Small intestine (tissue), 7 donors: Measurements from ENCODE around the gene SLC39A11. TPM values are rescaled to one million over a fixed set of nuclear protein-coding genes. Genes with fewer than 3 reads are reported as not detected.

Experiments
- DNase-seq, 2 donors: peaks; one replicate each; pipeline versions ENCODE4 v3.0.0 to v3.0.0-alpha.2; 2013
- FAIRE-seq: peaks from 2 replicates; lab custom pipeline; 2012; peaks lifted over from hg19 to GRCh38; lab: Jason Lieb, UNC
- H3K27ac ChIP-seq, 3 donors: one replicate each; pipeline ENCODE4 v1.5.1; 2013; ENCODE audit warnings: low read length in 2 of 3, mild to moderate bottlenecking in 2 of 3, control low read depth in 1 of 3, inconsistent platforms in 1 of 3, low read depth in 1 of 3, moderate library complexity in 1 of 3
- H3K27me3 ChIP-seq, 3 donors: one replicate each; pipeline ENCODE4 v1.6.1; 2013; ENCODE audit warnings: low read length in 3 of 3, inconsistent platforms in 1 of 3; ENCODE audit not compliant: control insufficient read depth in 3 of 3, insufficient read depth in 3 of 3
- H3K36me3 ChIP-seq, 3 donors: one replicate each; pipeline ENCODE4 v1.6.1; 2013; ENCODE audit warnings: low read length in 3 of 3, inconsistent platforms in 1 of 3, low read depth in 1 of 3, mild to moderate bottlenecking in 1 of 3, moderate library complexity in 1 of 3; ENCODE audit not compliant: control insufficient read depth in 3 of 3, insufficient read depth in 2 of 3
- H3K4me1 ChIP-seq, 3 donors: one replicate each; pipeline ENCODE4 v1.6.1; 2013; ENCODE audit warnings: low read length in 2 of 3, inconsistent platforms in 1 of 3, low read depth in 1 of 3, mild to moderate bottlenecking in 1 of 3, moderate library complexity in 1 of 3; ENCODE audit not compliant: control insufficient read depth in 3 of 3, insufficient read depth in 2 of 3
- H3K4me3 ChIP-seq, 3 donors: one replicate each; pipeline ENCODE4 v1.5.1; 2013; ENCODE audit warnings: low read length in 3 of 3, control low read depth in 1 of 3, inconsistent platforms in 1 of 3, low read depth in 1 of 3, mild to moderate bottlenecking in 1 of 3, moderate library complexity in 1 of 3
- H3K9me3 ChIP-seq, 2 donors: one replicate each; pipeline ENCODE4 v1.6.1; 2013; ENCODE audit warnings: low read depth in 1 of 2, low read length in 1 of 2; ENCODE audit not compliant: control insufficient read depth in 2 of 2, insufficient read depth in 1 of 2
- WGBS, 3 donors: extraction: QIAGEN DNeasy Blood & Tissue Kit; methylation state at CpG; one replicate each; pipeline ENCODE4 v1.1.7; 2013; 5-methylcytosine and 5-hydroxymethylcytosine counted together
- polyA plus RNA-seq, 4 donors: library from polyadenylated mRNA; stranded (reverse) in 3 of 4; unstranded in 1 of 4; fragments of 200-250 nt in 3 of 4; fragments of 120-200 nt in 1 of 4; gene quantifications; one replicate each; pipeline versions ENCODE4 v1.2.1 to v1.2.3, GENCODE V29; 2013
- donor health status: healthy with polysubstance abuse.
- donor health status: control.
- donor health status: control.
- donor health status: Bipolar disorder and iron deficiency.
- donor health status: healthy.

SLC39A11 gene
- polyA plus RNA-seq, 4 donors: 2.7 to 53.7 (median 11.3) TPM

DNA sequence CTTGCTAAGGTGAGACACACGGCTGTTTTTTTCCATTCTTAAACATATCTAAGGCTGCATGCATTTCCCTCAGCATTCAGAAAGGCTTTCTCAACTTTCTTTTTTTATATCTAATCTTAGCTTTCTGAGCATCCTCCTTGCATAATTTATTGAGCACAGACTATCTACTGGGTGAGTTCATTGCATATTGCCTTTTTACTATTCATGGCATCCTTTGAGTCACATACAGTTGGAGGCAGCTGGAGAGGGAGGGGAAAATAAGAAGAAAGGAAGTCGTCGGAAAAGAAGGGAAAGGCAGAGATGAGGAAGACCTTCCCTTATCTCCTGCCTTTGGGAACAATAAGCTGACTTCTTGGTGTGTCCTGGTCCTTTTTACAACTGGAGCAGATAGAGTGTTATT is 468.3 kb downstream of the SLC39A11 start:
- 52 to 64% (median 55%) methylated on average over 3 of the region's 3 CpGs for WGBS, 3 donors
- DNase-seq (no peak), FAIRE-seq (no peak)
- Histone ChIP-seq H3K4me3 (no peak overlapping the region), H3K27me3 (peaks cover 0 to 3% (median 0%) of the 10 kb centered on the region in 3 donors), H3K9me3 (peaks cover 0 to 27% of the 10 kb centered on the region in 2 donors), H3K4me1 (peaks cover 0 to 16% (median 0%) of the 10 kb centered on the region in 3 donors), H3K27ac (no peak overlapping the region), H3K36me3 (no peaks in the 10 kb centered on the region)

DNA sequence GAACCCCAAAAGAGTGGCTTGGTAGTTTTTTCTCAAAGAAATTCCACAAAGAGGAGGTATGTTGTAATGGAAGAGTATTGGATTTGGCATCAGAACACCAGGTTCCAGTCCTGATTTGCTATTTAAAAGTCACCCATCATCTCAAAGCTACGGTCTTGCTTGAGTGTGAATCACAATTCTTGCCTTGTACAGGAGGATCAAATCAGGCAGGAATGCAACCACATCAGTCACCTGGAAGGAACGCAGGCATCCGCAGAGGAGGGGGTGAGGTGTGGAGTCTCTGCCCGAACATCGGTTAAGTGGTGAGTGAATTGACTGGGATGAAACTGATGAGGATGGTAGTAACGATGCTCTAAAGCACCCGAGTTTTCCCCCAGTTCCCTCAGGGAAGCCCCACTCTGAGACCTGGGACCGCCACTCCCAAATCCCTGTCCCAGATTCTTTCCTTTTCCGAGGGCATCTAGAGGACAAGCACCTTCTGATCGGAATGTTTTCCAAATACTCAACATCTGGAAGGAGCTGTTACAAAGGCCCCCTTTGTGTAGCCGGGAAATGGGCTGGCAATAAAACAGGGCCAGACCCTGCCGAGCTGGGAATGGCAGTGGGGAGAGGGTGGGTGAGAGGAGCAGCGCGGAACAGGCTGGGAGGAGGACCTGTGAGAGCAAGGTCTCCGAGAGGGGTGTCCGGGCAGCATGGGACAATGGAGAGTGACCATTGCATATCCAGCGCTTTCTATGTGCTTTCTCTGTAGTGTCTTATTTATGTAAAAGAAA is 469.6 kb downstream of the SLC39A11 start:
- Histone ChIP-seq H3K27ac (no peak overlapping the region), H3K27me3 (peaks cover 0 to 3% (median 0%) of the 10 kb centered on the region in 3 donors), H3K9me3 (peaks cover 0 to 24% of the 10 kb centered on the region in 2 donors), H3K4me1 (peaks cover 0 to 21% (median 0%) of the 10 kb centered on the region in 3 donors), H3K4me3 (no peak overlapping the region), H3K36me3 (no peaks in the 10 kb centered on the region)
- DNase-seq (no peak), FAIRE-seq (no peak)
- WGBS, 3 donors: 45 to 60% (median 59%) methylated on average over 17 of the region's 17 CpGs

DNA sequence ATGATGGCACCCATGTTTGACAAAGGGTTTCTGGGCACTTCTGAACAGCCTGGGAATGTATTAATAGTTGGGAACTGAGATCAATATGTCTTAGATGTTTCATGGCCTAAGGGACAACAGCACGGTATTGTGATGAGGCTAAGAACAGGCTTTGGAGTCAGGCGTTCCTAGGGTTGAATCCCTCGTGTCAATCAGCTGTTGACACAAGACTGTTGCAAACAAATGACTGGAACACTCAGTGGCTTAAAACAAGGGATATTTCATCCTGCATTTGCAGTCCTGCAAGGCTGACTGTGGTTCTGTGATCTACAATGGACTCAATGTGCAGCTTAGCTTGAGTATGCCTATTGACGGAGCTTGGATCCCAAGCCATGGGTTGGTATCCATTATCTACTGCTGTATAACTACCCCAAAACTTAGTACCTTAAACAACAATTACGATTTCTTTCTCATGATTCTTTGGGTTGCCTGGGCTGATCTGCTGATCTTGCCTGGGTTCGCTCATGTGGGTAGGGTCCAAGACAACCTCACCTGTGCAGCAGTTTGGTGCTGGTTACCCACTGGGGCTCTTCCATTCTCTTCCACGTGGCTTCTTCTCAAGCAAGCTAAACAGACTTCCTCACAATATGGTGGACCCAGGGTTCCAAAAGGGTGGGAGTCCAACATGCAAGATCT is 472.4 kb downstream of the SLC39A11 start:
- Histone ChIP-seq H3K4me1 (peaks cover 0 to 46% (median 0%) of the 10 kb centered on the region in 3 donors), H3K36me3 (no peaks in the 10 kb centered on the region), H3K27me3 (peaks cover 0 to 3% (median 0%) of the 10 kb centered on the region in 3 donors), H3K4me3 (no peak overlapping the region), H3K9me3 (peaks cover 0 to 17% of the 10 kb centered on the region in 2 donors), H3K27ac (no peak overlapping the region)
- DNase-seq: no peak
- 90 to 92% (median 91%) methylated on average over 7 of the region's 7 CpGs for WGBS, 3 donors
- FAIRE-seq: no peak

DNA sequence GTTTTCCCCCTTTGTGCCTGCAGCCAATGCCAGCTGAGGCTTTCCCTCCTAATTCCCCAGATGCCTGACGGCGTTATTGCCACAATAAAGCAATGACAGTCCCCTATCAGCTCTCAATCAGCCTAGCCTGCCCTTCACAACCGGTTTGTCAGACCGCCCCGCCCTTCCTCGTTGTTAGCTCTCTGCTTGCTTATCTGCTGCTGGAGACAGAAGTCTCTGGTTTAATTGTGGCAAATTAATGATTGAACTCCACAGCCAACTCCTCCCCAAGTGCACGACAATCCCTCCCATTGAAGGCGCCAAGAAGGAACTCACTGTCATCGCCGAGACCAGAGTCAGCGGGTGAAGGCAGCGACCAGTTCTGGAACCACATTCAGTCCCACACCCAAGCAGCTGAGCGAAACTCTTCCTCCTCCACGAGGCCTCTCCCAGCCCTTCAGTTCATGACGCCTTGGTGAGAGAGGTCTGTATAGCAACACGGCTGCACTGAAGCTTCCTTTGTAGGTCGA is 474.4 kb downstream of the SLC39A11 start:
- H3K27me3 ChIP-seq: no peaks in the 10 kb centered on the region
- peak; percentile 98 to 99 for DNase-seq
- peak overlapping the region in 1 of 3 donors; percentile 16 for H3K4me3 ChIP-seq
- peaks cover 0 to 11% of the 10 kb centered on the region in 2 donors for H3K9me3 ChIP-seq
- H3K36me3 ChIP-seq: no peaks in the 10 kb centered on the region
- FAIRE-seq: no peak
- peaks cover 0 to 53% (median 5%) of the 10 kb centered on the region in 3 donors for H3K4me1 ChIP-seq
- peak overlapping the region; percentile 63 to 93 (median 88) for H3K27ac ChIP-seq
- WGBS, 3 donors: 2 to 11% (median 5%) methylated on average over 17 of the region's 17 CpGs

DNA sequence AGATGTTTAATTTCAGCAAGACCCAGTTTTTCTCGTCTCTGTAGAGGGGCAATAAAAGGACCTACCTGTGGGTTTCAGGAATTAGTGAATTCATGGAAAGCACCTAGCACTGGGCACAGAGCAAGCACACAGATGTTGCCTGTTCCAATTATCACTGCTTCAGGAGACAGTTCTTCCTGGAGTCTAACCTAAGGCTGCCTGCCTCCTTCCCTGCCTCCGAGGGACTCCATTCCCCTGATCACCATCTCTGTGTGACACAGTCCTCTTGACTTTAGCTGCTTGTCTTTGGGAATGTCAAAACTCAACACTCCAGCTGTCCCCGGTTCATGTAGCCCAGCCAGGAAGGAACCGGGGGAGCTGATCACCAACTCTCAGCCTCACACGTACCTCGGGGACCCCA is 474.9 kb downstream of the SLC39A11 start:
- Histone ChIP-seq H3K4me3 (peak overlapping the region in 1 of 3 donors; percentile 10), H3K9me3 (peaks cover 0 to 11% of the 10 kb centered on the region in 2 donors), H3K27me3 (no peaks in the 10 kb centered on the region), H3K27ac (peak overlapping the region in 2 of 3 donors; percentile 64 to 93), H3K36me3 (no peaks in the 10 kb centered on the region), H3K4me1 (peaks cover 0 to 52% (median 5%) of the 10 kb centered on the region in 3 donors)
- DNase-seq (no peak), FAIRE-seq (no peak)
- 8 to 29% (median 10%) methylated on average over 6 of the region's 6 CpGs for WGBS, 3 donors

DNA sequence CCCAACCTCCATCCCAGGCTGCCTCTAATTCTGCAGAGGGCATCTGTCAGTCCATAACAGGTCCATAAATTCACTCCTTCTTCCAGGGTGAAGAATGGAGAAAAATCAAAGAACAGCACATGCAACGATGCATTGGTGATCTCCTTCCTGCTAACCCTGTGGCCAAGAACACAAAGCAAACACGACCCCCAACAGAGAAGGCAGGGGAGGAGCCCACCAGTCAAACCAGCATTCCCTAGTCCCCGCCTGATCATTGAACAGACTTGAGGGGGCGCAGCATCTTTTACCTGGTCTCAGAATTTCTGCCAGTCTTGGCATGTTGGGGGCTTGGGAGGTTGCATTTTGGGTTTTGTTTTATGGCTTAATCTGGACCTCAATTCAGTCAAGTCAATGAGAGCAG is 476.0 kb downstream of the SLC39A11 start:
- Histone ChIP-seq H3K27ac (peak overlapping the region in 1 of 3 donors; percentile 6), H3K4me1 (peaks cover 0 to 50% (median 5%) of the 10 kb centered on the region in 3 donors), H3K27me3 (no peaks in the 10 kb centered on the region), H3K4me3 (no peak overlapping the region), H3K9me3 (peaks cover 0 to 11% of the 10 kb centered on the region in 2 donors), H3K36me3 (no peaks in the 10 kb centered on the region)
- DNase-seq: no peak
- 62 to 72% (median 63%) methylated on average over 4 of the region's 4 CpGs for WGBS, 3 donors
- FAIRE-seq: no peak

DNA sequence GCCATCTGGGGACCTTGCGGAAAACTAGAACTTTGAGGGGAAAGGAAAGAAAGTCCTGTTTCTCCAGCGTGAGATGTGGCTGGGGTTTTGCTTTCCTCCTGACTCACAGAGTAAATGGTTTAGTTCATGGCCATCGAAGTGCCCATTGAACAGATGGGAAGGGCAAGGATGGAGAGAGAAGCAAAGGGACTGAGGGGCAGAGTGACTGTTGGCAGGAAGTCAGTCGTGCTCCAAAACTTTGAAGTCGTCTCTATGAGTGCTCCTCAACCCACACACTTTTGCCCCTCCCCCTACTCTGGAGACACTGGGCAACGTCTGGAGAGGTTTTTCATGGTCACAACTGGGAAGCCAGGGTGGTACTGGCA is 476.9 kb downstream of the SLC39A11 start:
- Histone ChIP-seq H3K4me1 (peaks cover 0 to 50% (median 5%) of the 10 kb centered on the region in 3 donors), H3K27ac (peak overlapping the region; percentile 47 to 80 (median 78))
- no peak for FAIRE-seq

DNA sequence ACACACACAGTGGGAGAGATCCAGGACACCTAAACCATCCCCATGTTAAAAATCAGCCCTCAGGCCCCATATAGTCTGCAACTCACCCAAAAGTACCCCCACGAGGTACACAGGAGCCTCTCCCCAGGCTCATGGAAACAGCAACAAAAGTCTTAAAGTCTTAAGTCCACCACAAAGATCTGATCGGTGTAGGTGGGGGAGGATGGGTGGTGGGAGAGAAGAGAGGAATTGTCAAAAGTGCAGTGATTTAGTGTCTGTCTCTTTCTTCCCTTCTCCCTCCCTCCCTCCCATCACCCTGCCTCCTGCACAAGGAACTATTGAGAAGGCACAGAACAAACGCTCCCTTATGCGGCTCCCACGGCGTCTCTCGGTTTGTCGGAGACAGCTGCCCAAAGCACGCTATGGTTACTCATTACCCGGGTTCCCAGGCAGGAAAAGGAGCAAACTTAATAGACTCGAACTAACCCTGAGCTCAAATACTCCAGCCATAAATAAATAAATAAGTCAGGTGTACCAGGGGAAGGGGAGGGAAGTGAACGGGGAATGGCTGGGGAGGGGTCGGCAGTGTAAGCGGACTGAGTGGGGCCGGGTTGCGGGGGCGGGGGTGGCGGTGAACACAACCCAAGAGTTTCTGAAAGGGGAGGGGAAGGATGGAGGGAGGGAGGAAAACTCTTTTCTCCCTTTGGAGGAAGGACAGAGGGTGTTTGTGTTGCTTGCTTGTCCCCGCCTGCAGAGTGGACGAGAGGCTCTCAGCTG is 477.4 kb downstream of the SLC39A11 start:
- DNase-seq: peak; percentile 85 to 91
- Histone ChIP-seq H3K4me1 (peaks cover 0 to 50% (median 5%) of the 10 kb centered on the region in 3 donors), H3K4me3 (no peak overlapping the region), H3K36me3 (no peaks in the 10 kb centered on the region), H3K27me3 (no peaks in the 10 kb centered on the region), H3K27ac (peak overlapping the region; percentile 47 to 80 (median 78)), H3K9me3 (peaks cover 0 to 3% of the 10 kb centered on the region in 2 donors)
- FAIRE-seq: no peak
- 9 to 23% (median 12%) methylated on average over 20 of the region's 20 CpGs for WGBS, 3 donors

More for the DNA sequence above, 476.9 kb downstream of the SLC39A11 start:
- DNase-seq: peak in 1 of 2 donors; percentile 21
- peaks cover 0 to 9% of the 10 kb centered on the region in 2 donors for H3K9me3 ChIP-seq
- WGBS, 3 donors: 17 to 35% (median 21%) methylated on average over 6 of the region's 6 CpGs
- H3K4me3 ChIP-seq: no peak overlapping the region
- H3K36me3 ChIP-seq: no peaks in the 10 kb centered on the region
- no peaks in the 10 kb centered on the region for H3K27me3 ChIP-seq
